ENCODE data around the gene TNIK.

- TF ChIP-seq CTCF (IDR thresholded peaks at IDR 0.05; ENCODE audit: poor library complexity, severe bottlenecking) = no peak
- TF ChIP-seq POLR2AphosphoS5 (IDR thresholded peaks at IDR 0.05) = no peak
- no peak for TF ChIP-seq EZH2 (IDR thresholded peaks at IDR 0.05; ENCODE audit: borderline replicate concordance, insufficient read depth, low read length, poor library complexity, severe bottlenecking)
- TF ChIP-seq REST (IDR thresholded peaks at IDR 0.05; ENCODE audit: borderline replicate concordance) = no peak
- TF ChIP-seq EP300 (conservative IDR thresholded peaks at IDR 0.05; ENCODE audit: poor library complexity, severe bottlenecking) = no peak
- TF ChIP-seq SMC3 (conservative IDR thresholded peaks at IDR 0.05; ENCODE audit: poor library complexity) = no peak
- TF ChIP-seq TAF1 (IDR thresholded peaks at IDR 0.05; ENCODE audit: low read depth) = no peak
Observed at GRCh38 chr3:171046760-171047159, 413.4 kb downstream of the TNIK start.
